Osteoblast (primary cell): Measurements from ENCODE around the gene MAD1L1. TPM values are rescaled to one million over a fixed set of nuclear protein-coding genes. Genes with fewer than 3 reads are reported as not detected.

Experiments
- DNase-seq: peaks from one replicate; pipeline ENCODE4 v3.0.0; 2011; ENCODE audit warnings: low spot score, mixed read lengths; ENCODE audit not compliant: insufficient read length; ENCODE audit errors: missing footprints
- H2AFZ ChIP-seq: 2 replicates; pipeline ENCODE4 v1.6.0; 2011; ENCODE audit warnings: mild to moderate bottlenecking, low read length
- H3K27ac ChIP-seq: 2 replicates; pipeline ENCODE4 v1.5.1; 2011; ENCODE audit warnings: mild to moderate bottlenecking, low read depth, low read length, moderate library complexity
- H3K27me3 ChIP-seq: 2 replicates; pipeline ENCODE4 v1.6.0; 2012; ENCODE audit warnings: mild to moderate bottlenecking, control low read depth, inconsistent platforms, low read length, moderate library complexity; ENCODE audit not compliant: insufficient read depth
- H3K36me3 ChIP-seq: 2 replicates; pipeline ENCODE4 v1.5.1; 2011; ENCODE audit warnings: mild to moderate bottlenecking, low read length, control low read depth, moderate library complexity; ENCODE audit not compliant: insufficient read depth
- H3K4me1 ChIP-seq: 2 replicates; pipeline ENCODE4 v1.5.1; 2011; ENCODE audit warnings: mild to moderate bottlenecking, low read length, control low read depth, moderate library complexity; ENCODE audit not compliant: insufficient read depth
- H3K4me2 ChIP-seq: 2 replicates; pipeline ENCODE4 v1.6.0; 2011; ENCODE audit warnings: mild to moderate bottlenecking, low read length; ENCODE audit not compliant: insufficient read depth
- H3K4me3 ChIP-seq: fragments of 200-600 bp; sonication (generic); 3 replicates; pipeline ENCODE4 v1.5.1; 2012; ENCODE audit warnings: mild to moderate bottlenecking, low read length, inconsistent platforms; ENCODE audit not compliant: insufficient read depth
- H3K79me2 ChIP-seq: 2 replicates; pipeline ENCODE4 v1.6.0; 2012; ENCODE audit warnings: mild to moderate bottlenecking, low read length, control low read depth, inconsistent platforms; ENCODE audit not compliant: insufficient read depth
- H3K9me3 ChIP-seq: 2 replicates; pipeline ENCODE4 v1.5.1; 2011; ENCODE audit warnings: low read depth, low read length, control low read depth
- H4K20me1 ChIP-seq: 2 replicates; pipeline ENCODE4 v1.6.0; 2012; ENCODE audit warnings: mild to moderate bottlenecking, low read length, control low read depth; ENCODE audit not compliant: insufficient read depth
- CTCF ChIP-seq: IDR thresholded peaks from 2 replicates; pipeline ENCODE4 v1.5.1; 2011; ENCODE audit warnings: mild to moderate bottlenecking, low read depth, low read length, moderate library complexity; ENCODE audit errors: extremely low read depth
- total RNA-seq: library from RNA; depleted of rRNA; stranded (reverse); fragments of >200 nt; gene quantifications from 2 replicates; pipeline ENCODE4 v1.2.3, GENCODE V29; 2012

The MAD1L1 gene
- total RNA-seq, 1 donor = 66.2 TPM

- no peak overlapping the region for H2AFZ ChIP-seq
- peaks cover 2% of the 10 kb centered on the region for H4K20me1 ChIP-seq
- H3K9me3 ChIP-seq = no peaks in the 10 kb centered on the region
- H3K79me2 ChIP-seq = no peaks in the 10 kb centered on the region
- no peak overlapping the region for H3K27ac ChIP-seq
- no peaks in the 10 kb centered on the region for H3K4me1 ChIP-seq
- no peaks in the 10 kb centered on the region for H3K27me3 ChIP-seq
- H3K36me3 ChIP-seq = no peaks in the 10 kb centered on the region
- DNase-seq = no peak
- no peak overlapping the region for H3K4me3 ChIP-seq
- TF ChIP-seq CTCF = no peak
- H3K4me2 ChIP-seq = no peak overlapping the region
These were observed 163.9 kb downstream of the MAD1L1 start for GRCh38 chr7:2068693-2069471.

GRCh38 chr7:2066251-2066919 is 166.4 kb downstream of the MAD1L1 start:
- Histone ChIP-seq H3K27me3 (no peaks in the 10 kb centered on the region), H4K20me1 (no peaks in the 10 kb centered on the region), H3K27ac (no peak overlapping the region), H3K36me3 (no peaks in the 10 kb centered on the region), H3K4me3 (no peak overlapping the region), H3K4me2 (no peak overlapping the region), H2AFZ (no peak overlapping the region), H3K79me2 (no peaks in the 10 kb centered on the region), H3K4me1 (no peaks in the 10 kb centered on the region), H3K9me3 (no peaks in the 10 kb centered on the region)
- no peak for DNase-seq
- TF ChIP-seq CTCF = no peak

GRCh38 chr7:2065528-2065927 is 167.2 kb downstream of the MAD1L1 start:
- no peak for TF ChIP-seq CTCF
- Histone ChIP-seq H3K36me3 (no peaks in the 10 kb centered on the region), H3K4me3 (no peak overlapping the region), H3K79me2 (no peaks in the 10 kb centered on the region), H3K27me3 (no peaks in the 10 kb centered on the region), H3K4me2 (no peak overlapping the region), H3K9me3 (no peaks in the 10 kb centered on the region), H4K20me1 (no peaks in the 10 kb centered on the region), H2AFZ (no peak overlapping the region), H3K4me1 (no peaks in the 10 kb centered on the region), H3K27ac (no peak overlapping the region)
- DNase-seq = no peak

GRCh38 chr7:2063563-2064260 is 169.0 kb downstream of the MAD1L1 start:
- H3K4me1 ChIP-seq = no peaks in the 10 kb centered on the region
- DNase-seq = no peak
- H3K79me2 ChIP-seq = no peaks in the 10 kb centered on the region
- H3K27ac ChIP-seq = no peak overlapping the region
- H3K9me3 ChIP-seq = peaks cover 2% of the 10 kb centered on the region
- no peak for TF ChIP-seq CTCF
- H3K27me3 ChIP-seq = no peaks in the 10 kb centered on the region
- H3K4me3 ChIP-seq = no peak overlapping the region
- H2AFZ ChIP-seq = no peak overlapping the region
- H4K20me1 ChIP-seq = no peaks in the 10 kb centered on the region
- no peak overlapping the region for H3K4me2 ChIP-seq
- no peaks in the 10 kb centered on the region for H3K36me3 ChIP-seq
